Left ventricle myocardium superior (tissue), 1 donor: ENCODE measurements around the gene NPNT. TPM values are rescaled to one million over a fixed set of nuclear protein-coding genes. Genes with fewer than 3 reads are reported as not detected.

Experiments used
- ATAC-seq: fragments of 200-7000 bp; cut with Tn5 transposase; one replicate; pipeline ENCODE4 v1.9.1; 2020; ENCODE audit warnings: mild to moderate bottlenecking, moderate library complexity
- DNase-seq: peaks from one replicate; pipeline ENCODE4 v3.0.0-alpha.2; 2020
- intact Hi-C: fragments of 100-400 bp; cut with micrococcal nuclease; formaldehyde crosslinking; loops from one replicate; pipeline ENCODE4 v1.11.0; 2022
- total RNA-seq: library from RNA; stranded (reverse); fragmentation: NEBNext Ultra II Directional; extraction: Animal tissue kit (Norgen Biotek cat#: 25700); gene quantifications from one replicate; pipeline ENCODE4 v1.2.1, GENCODE V29; 2021
- donor health status: DM: no; HTN: yes; CAD: no; lungs with severe emphysema.

The NPNT gene
- total RNA-seq, 1 donor from 2014 or later, result 4.9 TPM

GRCh38 chr4:105998171-105999063, 103.1 kb downstream of the NPNT start:
- DNase-seq (no peak), ATAC-seq (no peak)
- intact Hi-C loops, result no loop called here

- intact Hi-C loops, result no loop called here
- DNase-seq, result no peak
- ATAC-seq, result no peak
These were observed 107.7 kb downstream of the NPNT start for GRCh38 chr4:106002994-106003393.

GRCh38 chr4:106010761-106011160, 115.5 kb downstream of the NPNT start:
- ATAC-seq (no peak), DNase-seq (no peak)
- intact Hi-C loops, result no loop called here

- DNase-seq (no peak), ATAC-seq (no peak)
- intact Hi-C loops, result no loop called here
These were observed 116.1 kb downstream of the NPNT start for GRCh38 chr4:106011387-106011786.

- DNase-seq (no peak), ATAC-seq (no peak)
- intact Hi-C loops, result no loop called here
These were observed 122.7 kb downstream of the NPNT start for GRCh38 chr4:106017975-106018374.

- DNase-seq (no peak), ATAC-seq (no peak)
- intact Hi-C loops, result no loop called here
These were observed 124.5 kb downstream of the NPNT start for GRCh38 chr4:106019771-106020170.

Other genes with a start within 250 kb of the NPNT start
- gene INTS12, start 186.8 kb upstream of the NPNT start, total RNA-seq, result 24.7 TPM
- gene GSTCD, start 186.7 kb upstream of the NPNT start, total RNA-seq, result 4.4 TPM